Activated B cell treated with CpG ODN at 0.5 μM for 24 hours (primary cell): Measurements from ENCODE around the gene PXMP2. TPM values are rescaled to one million over a fixed set of nuclear protein-coding genes. Genes with fewer than 3 reads are reported as not detected.

Experiments used
- ATAC-seq: fragments of 200-7000 bp; cut with Tn5 transposase; one replicate; pipeline ENCODE4 v1.10.0; 2021; ENCODE audit warnings: low read depth, mild to moderate bottlenecking, moderate library complexity
- CTCF ChIA-PET: fragments of 350-600 bp; sonication (Branson Sonifier 250); formaldehyde crosslinking; loops from one replicate; lab custom pipeline; 2021; ENCODE audit warnings: antibody characterized with exemption; lab: Charles Lee
- POLR2A ChIA-PET: fragments of 350-600 bp; sonication (Branson Sonifier 250); formaldehyde crosslinking; loops from one replicate; lab custom pipeline; 2021; ENCODE audit warnings: antibody characterized with exemption; lab: Charles Lee
- DNase-seq: peaks from one replicate; pipeline ENCODE4 v3.0.0; 2022
- H3K27ac Mint-ChIP-seq: one replicate; pipeline ENCODE4 v1.8.0; 2020; ENCODE audit warnings: mixed read lengths
- H3K27me3 Mint-ChIP-seq: one replicate; pipeline ENCODE4 v1.8.0; 2021; ENCODE audit warnings: mixed read lengths
- H3K36me3 Mint-ChIP-seq: one replicate; pipeline ENCODE4 v1.8.0; 2021; ENCODE audit warnings: low read depth, mixed read lengths
- H3K4me1 Mint-ChIP-seq: one replicate; pipeline ENCODE4 v1.8.0; 2021; ENCODE audit warnings: mixed read lengths
- H3K4me3 Mint-ChIP-seq: one replicate; pipeline ENCODE4 v1.8.0; 2020; ENCODE audit warnings: mild to moderate bottlenecking, mixed read lengths
- H3K9me3 Mint-ChIP-seq: one replicate; pipeline ENCODE4 v1.8.0; 2020; ENCODE audit warnings: mixed read lengths
- intact Hi-C: fragments of 100-400 bp; cut with micrococcal nuclease; formaldehyde crosslinking; loops from one replicate; pipeline ENCODE4 v1.15.1; 2024
- total RNA-seq: library from RNA; stranded (reverse); gene quantifications from 2 replicates; pipeline ENCODE4 v1.2.3, GENCODE V29; 2022
- TF ChIP-seq, protein P1 (sequence below): fragments of 200-600 bp; IDR thresholded peaks from one replicate; pipeline ENCODE4 v1.8.0; 2022; ENCODE audit warnings: antibody characterized with exemption, mild to moderate bottlenecking

Gene PXMP2
- total RNA-seq, 1 donor from 2014 or later: 7.7 TPM

DNA sequence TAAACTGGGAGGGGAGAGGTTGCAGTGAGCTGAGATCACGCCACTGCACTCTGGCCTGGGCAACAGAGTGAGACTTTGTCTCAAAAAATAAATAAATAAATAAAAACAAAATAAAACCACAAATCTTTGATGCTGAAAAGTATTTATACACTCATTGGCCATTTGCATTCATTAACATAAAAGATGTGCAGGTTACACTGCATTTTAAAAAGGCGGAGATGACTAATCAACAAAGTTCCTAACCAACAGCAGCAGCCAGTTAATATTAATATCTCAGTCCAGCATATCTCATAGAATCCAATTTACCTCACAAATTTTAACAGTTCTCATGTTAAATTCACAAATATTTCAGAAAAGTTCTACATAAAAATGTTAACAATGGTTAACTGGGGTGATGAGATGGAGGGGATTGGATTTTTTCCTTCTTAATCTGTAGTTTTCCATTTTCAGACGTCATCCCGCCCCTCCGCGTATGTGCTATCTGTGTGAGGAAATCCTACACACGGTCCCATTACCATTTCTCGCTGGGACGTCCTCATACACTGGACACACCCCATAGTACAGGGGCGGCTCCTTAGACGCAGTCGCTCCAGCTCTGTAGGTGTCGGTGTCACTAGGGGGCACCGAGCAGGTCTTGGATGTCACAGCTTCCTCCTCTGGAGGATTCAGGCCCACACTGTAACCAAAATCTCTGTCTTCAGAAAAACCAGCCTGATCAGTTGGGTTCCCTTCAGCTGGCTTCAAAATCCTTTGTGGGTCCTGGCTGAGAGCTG, 67.0 kb downstream of the PXMP2 start:
- TF ChIP-seq, protein P1, sequence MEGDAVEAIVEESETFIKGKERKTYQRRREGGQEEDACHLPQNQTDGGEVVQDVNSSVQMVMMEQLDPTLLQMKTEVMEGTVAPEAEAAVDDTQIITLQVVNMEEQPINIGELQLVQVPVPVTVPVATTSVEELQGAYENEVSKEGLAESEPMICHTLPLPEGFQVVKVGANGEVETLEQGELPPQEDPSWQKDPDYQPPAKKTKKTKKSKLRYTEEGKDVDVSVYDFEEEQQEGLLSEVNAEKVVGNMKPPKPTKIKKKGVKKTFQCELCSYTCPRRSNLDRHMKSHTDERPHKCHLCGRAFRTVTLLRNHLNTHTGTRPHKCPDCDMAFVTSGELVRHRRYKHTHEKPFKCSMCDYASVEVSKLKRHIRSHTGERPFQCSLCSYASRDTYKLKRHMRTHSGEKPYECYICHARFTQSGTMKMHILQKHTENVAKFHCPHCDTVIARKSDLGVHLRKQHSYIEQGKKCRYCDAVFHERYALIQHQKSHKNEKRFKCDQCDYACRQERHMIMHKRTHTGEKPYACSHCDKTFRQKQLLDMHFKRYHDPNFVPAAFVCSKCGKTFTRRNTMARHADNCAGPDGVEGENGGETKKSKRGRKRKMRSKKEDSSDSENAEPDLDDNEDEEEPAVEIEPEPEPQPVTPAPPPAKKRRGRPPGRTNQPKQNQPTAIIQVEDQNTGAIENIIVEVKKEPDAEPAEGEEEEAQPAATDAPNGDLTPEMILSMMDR: no peak
- H3K27ac Mint-ChIP-seq: no peak overlapping the region
- ChIA-PET POLR2A (no interaction called here), CTCF (no interaction called here)
- ATAC-seq (no peak), DNase-seq (no peak)
- no peaks in the 10 kb centered on the region for H3K27me3 Mint-ChIP-seq
- peaks cover 60% of the 10 kb centered on the region for H3K36me3 Mint-ChIP-seq
- no peak overlapping the region for H3K4me3 Mint-ChIP-seq
- peaks cover 14% of the 10 kb centered on the region for H3K4me1 Mint-ChIP-seq
- no peaks in the 10 kb centered on the region for H3K9me3 Mint-ChIP-seq
- intact Hi-C loops: no loop called here

Other genes with a start within 250 kb of the PXMP2 start
- gene FBRSL1, start 197.4 kb upstream of the PXMP2 start, total RNA-seq: 50.3 and 58.7 TPM in 2 replicates
- not detected in 2 replicates for gene LRCOL1, start 77.0 kb upstream of the PXMP2 start, total RNA-seq
- gene P2RX2, start 68.8 kb upstream of the PXMP2 start, total RNA-seq: not detected in 2 replicates
- gene POLE, start 245 bp upstream of the PXMP2 start, total RNA-seq: 51.1 and 64.3 TPM in 2 replicates
- gene PGAM5, start 23.3 kb downstream of the PXMP2 start, total RNA-seq: 44.0 and 48.7 TPM in 2 replicates
- 117 and 136 TPM in 2 replicates for gene ANKLE2, start 74.2 kb downstream of the PXMP2 start, total RNA-seq
- gene GOLGA3, start 141.3 kb downstream of the PXMP2 start, total RNA-seq: 51.3 and 52.4 TPM in 2 replicates
- gene CHFR, start 200.0 kb downstream of the PXMP2 start, total RNA-seq: 89.4 and 108 TPM in 2 replicates